Neural progenitor cell (in vitro differentiated cells): ENCODE data around the gene SCPEP1. TPM values are rescaled to one million over a fixed set of nuclear protein-coding genes. Genes with fewer than 3 reads are reported as not detected.
A peak's percentile ranks its signal among the peaks of the same experiment; 100 is the strongest.

Experiments
- DNase-seq: peaks from one replicate; pipeline ENCODE4 v3.0.0-alpha.2; 2016; ENCODE audit warnings: low spot score
- H2AFZ ChIP-seq: fragments of 200-600 bp; sonication (generic); replicated peaks from 2 replicates; pipeline ENCODE4 v1.6.1; 2016; ENCODE audit warnings: antibody characterized with exemption
- H3F3A ChIP-seq: fragments of 200-600 bp; sonication (generic); 2 replicates; pipeline ENCODE4 v1.6.1; 2016; ENCODE audit warnings: antibody characterized with exemption, low read depth
- H3K27ac ChIP-seq: fragments of 200-600 bp; sonication (generic); 2 replicates; pipeline ENCODE4 v1.5.1; 2016; ENCODE audit warnings: mild to moderate bottlenecking
- H3K27me3 ChIP-seq: fragments of 200-600 bp; sonication (generic); 2 replicates; pipeline ENCODE4 v1.6.1; 2016; ENCODE audit warnings: mild to moderate bottlenecking, moderate library complexity
- H3K36me3 ChIP-seq: fragments of 200-600 bp; sonication (generic); 2 replicates; pipeline ENCODE4 v1.5.1; 2016
- H3K4me1 ChIP-seq: fragments of 200-600 bp; sonication (generic); 2 replicates; pipeline ENCODE4 v1.6.1; 2016; ENCODE audit warnings: mixed run types
- H3K4me2 ChIP-seq: fragments of 200-600 bp; sonication (generic); 2 replicates; pipeline ENCODE4 v1.6.1; 2016
- H3K4me3 ChIP-seq: fragments of 200-600 bp; sonication (generic); 2 replicates; pipeline ENCODE4 v1.5.1; 2016
- H3K79me2 ChIP-seq: fragments of 200-600 bp; sonication (generic); 2 replicates; pipeline ENCODE4 v1.6.1; 2016; ENCODE audit warnings: low read depth
- H3K9ac ChIP-seq: fragments of 200-600 bp; sonication (generic); 2 replicates; pipeline ENCODE4 v1.6.1; 2016
- H3K9me3 ChIP-seq: fragments of 200-600 bp; sonication (generic); 2 replicates; pipeline ENCODE4 v1.5.1; 2016; ENCODE audit warnings: low read depth
- H4K20me1 ChIP-seq: fragments of 200-600 bp; sonication (generic); 2 replicates; pipeline ENCODE4 v1.6.1; 2016; ENCODE audit warnings: low read depth
- H3K27ac Mint-ChIP-seq: 3 replicates; pipeline ENCODE4 v1.8.0; 2021; ENCODE audit warnings: mixed read lengths
- H3K27me3 Mint-ChIP-seq: 2 replicates; pipeline ENCODE4 v1.8.0; 2022; ENCODE audit warnings: low read depth, mild to moderate bottlenecking, inconsistent platforms, moderate library complexity, mixed read lengths; ENCODE audit not compliant: insufficient read depth
- H3K36me3 Mint-ChIP-seq: 3 replicates; pipeline ENCODE4 v1.8.0; 2021; ENCODE audit warnings: mixed read lengths
- H3K4me1 Mint-ChIP-seq: 3 replicates; pipeline ENCODE4 v1.8.0; 2021; ENCODE audit warnings: mixed read lengths
- H3K4me3 Mint-ChIP-seq: 3 replicates; pipeline ENCODE4 v1.8.0; 2021; ENCODE audit warnings: mild to moderate bottlenecking, moderate library complexity, mixed read lengths
- H3K9me3 Mint-ChIP-seq: 3 replicates; pipeline ENCODE4 v1.8.0; 2020; ENCODE audit warnings: mixed read lengths
- EZH2 ChIP-seq: fragments of 200-600 bp; sonication (generic); IDR thresholded peaks from 2 replicates; pipeline ENCODE4 v1.6.1; 2017; ENCODE audit warnings: antibody characterized with exemption, mild to moderate bottlenecking, moderate library complexity
- EZH2phosphoT487 ChIP-seq: fragments of 200-600 bp; sonication (generic); IDR thresholded peaks from 2 replicates; pipeline ENCODE4 v1.6.1; 2017; ENCODE audit warnings: antibody characterized with exemption
- total RNA-seq: library from RNA; depleted of rRNA; stranded (reverse); fragments of >200 nt; gene quantifications from 2 replicates; pipeline ENCODE4 v1.2.3, GENCODE V29; 2015; ENCODE audit warnings: low replicate concordance
- TF ChIP-seq, protein P1 (sequence below): fragments of 200-600 bp; sonication (generic); IDR thresholded peaks from 2 replicates; pipeline ENCODE4 v1.5.1; 2017; ENCODE audit warnings: antibody characterized with exemption, mild to moderate bottlenecking

SCPEP1 gene
- 28.7 and 39.5 TPM in 2 replicates for total RNA-seq

DNA sequence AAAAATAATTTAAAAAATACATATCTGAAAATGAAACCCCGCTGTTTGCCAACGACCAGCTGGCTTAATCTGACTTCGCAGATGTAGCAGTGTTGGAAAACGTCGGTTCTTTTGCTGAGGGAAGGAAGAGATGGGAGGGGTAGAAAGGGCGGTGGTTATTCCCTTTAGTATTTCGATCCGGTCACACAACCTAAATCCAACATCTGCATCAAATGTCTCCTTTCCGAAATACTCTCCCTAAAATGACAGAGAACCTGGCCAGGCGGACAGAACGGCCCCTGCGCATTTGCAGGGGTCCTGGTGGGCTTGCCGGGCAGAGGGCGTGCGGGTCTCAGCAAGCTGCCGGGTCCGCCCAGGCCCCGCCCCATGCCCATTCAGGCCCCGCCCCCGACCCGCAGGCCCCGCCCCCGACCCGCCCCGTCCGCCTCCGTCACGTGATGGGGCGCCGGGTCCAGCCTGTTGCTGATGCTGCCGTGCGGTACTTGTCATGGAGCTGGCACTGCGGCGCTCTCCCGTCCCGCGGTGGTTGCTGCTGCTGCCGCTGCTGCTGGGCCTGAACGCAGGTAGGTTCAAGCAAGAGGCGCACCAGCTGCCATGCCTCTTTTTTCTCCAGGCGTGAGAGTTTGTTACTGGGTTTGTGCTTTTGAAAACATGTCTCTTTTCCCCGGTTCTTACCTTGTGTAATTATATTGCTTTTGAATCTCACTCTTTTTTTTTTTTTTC, at the start of gene SCPEP1:
TSS of gene SCPEP1 (plus strand) at position 459 of the 723 bp plus-strand sequence. CDS start at position 488, 29 bp downstream.
- no peaks in the 10 kb centered on the region for H4K20me1 ChIP-seq
- DNase-seq = peak; percentile 95
- peak within 1 kb of the TSS; percentile 97 for H3K4me2 ChIP-seq
- no peaks in the 10 kb centered on the region for H3K79me2 ChIP-seq
- H3F3A ChIP-seq = peaks cover 18% of the 10 kb centered on the region
- TF ChIP-seq EZH2 = no peak
- no peak for TF ChIP-seq EZH2phosphoT487
- TF ChIP-seq, protein P1, sequence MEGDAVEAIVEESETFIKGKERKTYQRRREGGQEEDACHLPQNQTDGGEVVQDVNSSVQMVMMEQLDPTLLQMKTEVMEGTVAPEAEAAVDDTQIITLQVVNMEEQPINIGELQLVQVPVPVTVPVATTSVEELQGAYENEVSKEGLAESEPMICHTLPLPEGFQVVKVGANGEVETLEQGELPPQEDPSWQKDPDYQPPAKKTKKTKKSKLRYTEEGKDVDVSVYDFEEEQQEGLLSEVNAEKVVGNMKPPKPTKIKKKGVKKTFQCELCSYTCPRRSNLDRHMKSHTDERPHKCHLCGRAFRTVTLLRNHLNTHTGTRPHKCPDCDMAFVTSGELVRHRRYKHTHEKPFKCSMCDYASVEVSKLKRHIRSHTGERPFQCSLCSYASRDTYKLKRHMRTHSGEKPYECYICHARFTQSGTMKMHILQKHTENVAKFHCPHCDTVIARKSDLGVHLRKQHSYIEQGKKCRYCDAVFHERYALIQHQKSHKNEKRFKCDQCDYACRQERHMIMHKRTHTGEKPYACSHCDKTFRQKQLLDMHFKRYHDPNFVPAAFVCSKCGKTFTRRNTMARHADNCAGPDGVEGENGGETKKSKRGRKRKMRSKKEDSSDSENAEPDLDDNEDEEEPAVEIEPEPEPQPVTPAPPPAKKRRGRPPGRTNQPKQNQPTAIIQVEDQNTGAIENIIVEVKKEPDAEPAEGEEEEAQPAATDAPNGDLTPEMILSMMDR = no peak
- H3K27me3 ChIP-seq = peaks cover 12% of the 10 kb centered on the region
- no peaks in the 10 kb centered on the region for H3K36me3 ChIP-seq
- H3K9ac ChIP-seq = no peak within 1 kb of the TSS
- peaks cover 2% of the 10 kb centered on the region for H3K36me3 Mint-ChIP-seq
- no peak within 1 kb of the TSS for H3K27ac ChIP-seq
- H3K9me3 Mint-ChIP-seq = peaks cover 4% of the 10 kb centered on the region
- peak within 1 kb of the TSS; percentile 47 for H3K27ac Mint-ChIP-seq
- peaks cover 30% of the 10 kb centered on the region for H3K4me1 Mint-ChIP-seq
- peak within 1 kb of the TSS; percentile 83 for H3K4me3 Mint-ChIP-seq
- peaks cover 28% of the 10 kb centered on the region for H3K4me1 ChIP-seq
- peak within 1 kb of the TSS; percentile 53 for H3K4me3 ChIP-seq
- H3K9me3 ChIP-seq = no peaks in the 10 kb centered on the region
- peak within 1 kb of the TSS; percentile 93 for H2AFZ ChIP-seq
- no peaks in the 10 kb centered on the region for H3K27me3 Mint-ChIP-seq

- H3K4me3 Mint-ChIP-seq = no peak overlapping the region
- peaks cover 7% of the 10 kb centered on the region for H3K36me3 ChIP-seq
- peaks cover 38% of the 10 kb centered on the region for H3K9me3 Mint-ChIP-seq
- no peaks in the 10 kb centered on the region for H4K20me1 ChIP-seq
- H3F3A ChIP-seq = no peaks in the 10 kb centered on the region
- peaks cover 28% of the 10 kb centered on the region for H3K9me3 ChIP-seq
- no peaks in the 10 kb centered on the region for H3K4me1 Mint-ChIP-seq
- H2AFZ ChIP-seq = no peak overlapping the region
- H3K36me3 Mint-ChIP-seq = peaks cover 10% of the 10 kb centered on the region
- TF ChIP-seq EZH2phosphoT487 (no peak), EZH2 (no peak)
- TF ChIP-seq, protein P1 = no peak
- H3K27me3 Mint-ChIP-seq = peaks cover 4% of the 10 kb centered on the region
- no peaks in the 10 kb centered on the region for H3K27me3 ChIP-seq
- no peak overlapping the region for H3K4me2 ChIP-seq
- no peak overlapping the region for H3K9ac ChIP-seq
- H3K79me2 ChIP-seq = no peaks in the 10 kb centered on the region
- no peak overlapping the region for H3K27ac ChIP-seq
- DNase-seq = no peak
- no peak overlapping the region for H3K4me3 ChIP-seq
- H3K27ac Mint-ChIP-seq = no peak overlapping the region
- no peaks in the 10 kb centered on the region for H3K4me1 ChIP-seq
Observed at GRCh38 chr17:56928586-56928985, 49.3 kb upstream of the SCPEP1 start.

GRCh38 chr17:56929362-56929969, 48.5 kb upstream of the SCPEP1 start:
- H3K4me2 ChIP-seq = no peak overlapping the region
- peaks cover 7% of the 10 kb centered on the region for H3K36me3 ChIP-seq
- no peaks in the 10 kb centered on the region for H4K20me1 ChIP-seq
- no peak overlapping the region for H3K27ac ChIP-seq
- H3K4me1 ChIP-seq = no peaks in the 10 kb centered on the region
- Mint-ChIP-seq H3K9me3 (peaks cover 38% of the 10 kb centered on the region), H3K27ac (no peak overlapping the region), H3K4me3 (no peak overlapping the region), H3K36me3 (peaks cover 16% of the 10 kb centered on the region), H3K4me1 (no peaks in the 10 kb centered on the region), H3K27me3 (peaks cover 5% of the 10 kb centered on the region)
- H3K4me3 ChIP-seq = no peak overlapping the region
- peak; percentile 49 for DNase-seq
- no peak for TF ChIP-seq EZH2
- TF ChIP-seq, protein P1 = no peak
- no peak for TF ChIP-seq EZH2phosphoT487
- no peak overlapping the region for H3K9ac ChIP-seq
- no peaks in the 10 kb centered on the region for H3K79me2 ChIP-seq
- H3K27me3 ChIP-seq = no peaks in the 10 kb centered on the region
- H2AFZ ChIP-seq = no peak overlapping the region
- H3F3A ChIP-seq = no peaks in the 10 kb centered on the region
- peaks cover 28% of the 10 kb centered on the region for H3K9me3 ChIP-seq
